ENCODE data around the gene DDX10.

Gene DDX10

DNA sequence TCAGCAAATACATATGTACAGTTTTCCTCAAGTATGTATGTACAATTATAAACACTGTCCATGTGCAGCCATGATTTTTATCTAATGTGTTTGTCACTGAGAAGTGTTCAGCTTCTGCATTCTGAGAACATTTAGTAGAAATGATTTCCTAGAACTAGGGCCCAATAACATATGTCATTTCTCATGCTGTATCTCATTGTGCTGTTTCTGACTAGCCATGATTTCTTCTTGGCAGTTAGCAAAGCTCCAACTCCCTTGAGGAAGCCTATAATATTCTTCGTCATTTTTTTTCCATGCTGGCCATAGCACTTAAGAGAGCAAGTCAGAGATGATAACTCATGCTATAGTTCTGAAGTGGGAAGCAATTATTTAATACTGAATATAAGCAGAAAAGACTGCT, 187.8 kb downstream of the DDX10 start:
- no CpG with 5 or more reads among the region's 1 CpG for WGBS, 2 donors (ENCODE audit: extremely low coverage in 2 of 2, insufficient read length in 2 of 2, insufficient replicate concordance in 1 of 2)
- H3K4me2 ChIP-seq (ENCODE audit: insufficient read depth, low read length, poor library complexity, severe bottlenecking) = no peak overlapping the region
- no peak overlapping the region for H3K18ac ChIP-seq (ENCODE audit: low read length)
- H2AK5ac ChIP-seq (ENCODE audit: low read depth, low read length) = no peak overlapping the region
- H2BK5ac ChIP-seq (ENCODE audit: low read length) = no peak overlapping the region
- no peak overlapping the region for H3K4ac ChIP-seq (ENCODE audit: low read length)
- no peak overlapping the region for H2BK12ac ChIP-seq (ENCODE audit: low read length)
- H3K36me3 ChIP-seq (replicated peaks in 1 of 2; ENCODE audit: control insufficient read depth in 2 of 2, insufficient read depth in 2 of 2, low read length in 2 of 2) = peaks cover 0 to 3% of the 10 kb centered on the region in 2 donors
- no peak overlapping the region for H4K91ac ChIP-seq (ENCODE audit: low read depth, low read length, poor library complexity)
- H3K27ac ChIP-seq (replicated peaks; ENCODE audit: low read length) = no peak overlapping the region
- H3K4me1 ChIP-seq (ENCODE audit: control insufficient read depth in 2 of 2, insufficient read depth in 1 of 2, low read depth in 1 of 2, low read length in 2 of 2) = peaks cover 0 to 8% of the 10 kb centered on the region in 2 donors
- H3K27me3 ChIP-seq (ENCODE audit: control insufficient read depth in 3 of 3, insufficient read depth in 3 of 3, low read depth in 1 of 3, low read length in 3 of 3) = no peaks in the 10 kb centered on the region
- H3K4me3 ChIP-seq (ENCODE audit: low read length in 2 of 2) = no peak overlapping the region
- H2BK15ac ChIP-seq (ENCODE audit: low read length) = no peak overlapping the region
- no peaks in the 10 kb centered on the region for H3K9me3 ChIP-seq (replicated peaks in 1 of 2; ENCODE audit: control insufficient read depth in 2 of 2, insufficient read depth in 1 of 2, low read depth in 1 of 2, low read length in 2 of 2)
- no peak overlapping the region for H3K23ac ChIP-seq (ENCODE audit: low read depth, low read length, poor library complexity)
- H4K8ac ChIP-seq (ENCODE audit: low read depth, low read length) = no peak overlapping the region
- no peak overlapping the region for H3K9ac ChIP-seq (ENCODE audit: low read depth, low read length, poor library complexity)
- no peaks in the 10 kb centered on the region for H3K79me1 ChIP-seq (ENCODE audit: low read depth, low read length)
- no peak overlapping the region for H2AFZ ChIP-seq (ENCODE audit: low read length)
- DNase-seq (ENCODE audit: low spot score) = no peak
- no peak overlapping the region for H2BK120ac ChIP-seq (ENCODE audit: low read depth, low read length)
- no peak overlapping the region for H3K14ac ChIP-seq (ENCODE audit: low read length)

DNA sequence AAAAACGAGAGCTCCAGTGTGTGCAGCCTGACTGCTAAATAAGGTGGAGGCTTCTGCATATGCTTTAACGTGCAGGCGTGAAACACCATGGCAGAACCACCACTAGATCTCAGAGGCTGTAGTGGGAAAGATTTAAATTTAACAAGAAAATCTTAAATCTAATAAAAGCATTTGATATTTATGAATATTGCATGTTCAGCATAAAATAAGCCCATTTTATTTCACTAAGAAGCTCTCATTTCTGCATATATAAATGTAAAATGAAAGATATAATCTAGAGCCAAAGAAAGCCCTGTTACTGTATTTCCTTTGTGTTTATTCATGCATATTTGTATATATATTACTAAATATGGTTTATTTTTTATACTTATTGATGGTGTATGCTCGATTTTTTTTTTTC, 188.3 kb downstream of the DDX10 start:
- H3K4me2 ChIP-seq (ENCODE audit: insufficient read depth, low read length, poor library complexity, severe bottlenecking) = no peak overlapping the region
- WGBS, 2 donors (ENCODE audit: extremely low coverage in 2 of 2, insufficient read length in 2 of 2, insufficient replicate concordance in 1 of 2) = no CpG with 5 or more reads among the region's 4 CpGs
- no peak overlapping the region for H3K18ac ChIP-seq (ENCODE audit: low read length)

DNA sequence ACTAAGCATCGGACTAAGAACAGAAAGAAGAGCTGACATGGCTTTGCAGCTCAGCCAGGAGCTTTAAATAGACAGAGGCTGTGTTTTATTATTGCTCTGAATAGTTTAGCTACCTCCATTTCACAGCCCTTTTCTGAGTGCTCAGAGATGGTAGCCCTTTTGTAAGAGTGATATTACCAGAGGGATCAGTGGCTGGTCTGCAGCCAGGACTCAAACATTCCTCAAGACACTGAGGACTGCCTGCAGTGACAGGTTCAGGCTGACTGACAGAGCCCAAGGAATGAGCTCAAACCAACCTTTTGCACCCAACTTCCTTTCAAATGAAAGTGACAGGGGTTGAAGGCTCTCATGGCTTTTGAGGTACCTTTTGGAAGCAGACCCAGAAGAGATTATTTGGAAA, 189.0 kb downstream of the DDX10 start:
- H3K9me3 ChIP-seq (replicated peaks in 1 of 2; ENCODE audit: control insufficient read depth in 2 of 2, insufficient read depth in 1 of 2, low read depth in 1 of 2, low read length in 2 of 2) = no peaks in the 10 kb centered on the region
- WGBS, 2 donors (ENCODE audit: extremely low coverage in 2 of 2, insufficient read length in 2 of 2, insufficient replicate concordance in 1 of 2) = no CpG with 5 or more reads among the region's 1 CpG
- H2BK120ac ChIP-seq (ENCODE audit: low read depth, low read length) = no peak overlapping the region
- H3K27me3 ChIP-seq (ENCODE audit: control insufficient read depth in 3 of 3, insufficient read depth in 3 of 3, low read depth in 1 of 3, low read length in 3 of 3) = no peaks in the 10 kb centered on the region
- H2BK12ac ChIP-seq (ENCODE audit: low read length) = no peak overlapping the region
- no peak overlapping the region for H3K23ac ChIP-seq (ENCODE audit: low read depth, low read length, poor library complexity)
- H3K27ac ChIP-seq (replicated peaks; ENCODE audit: low read length) = no peak overlapping the region
- DNase-seq (ENCODE audit: low spot score) = peak; percentile 15
- no peak overlapping the region for H2BK5ac ChIP-seq (ENCODE audit: low read length)
- H3K4me3 ChIP-seq (ENCODE audit: low read length in 2 of 2) = no peak overlapping the region
- peaks cover 0 to 3% of the 10 kb centered on the region in 2 donors for H3K36me3 ChIP-seq (replicated peaks in 1 of 2; ENCODE audit: control insufficient read depth in 2 of 2, insufficient read depth in 2 of 2, low read length in 2 of 2)
- H4K91ac ChIP-seq (ENCODE audit: low read depth, low read length, poor library complexity) = no peak overlapping the region
- H4K8ac ChIP-seq (ENCODE audit: low read depth, low read length) = no peak overlapping the region
- no peak overlapping the region for H3K4me2 ChIP-seq (ENCODE audit: insufficient read depth, low read length, poor library complexity, severe bottlenecking)
- H3K4ac ChIP-seq (ENCODE audit: low read length) = no peak overlapping the region
- peaks cover 0 to 8% of the 10 kb centered on the region in 2 donors for H3K4me1 ChIP-seq (ENCODE audit: control insufficient read depth in 2 of 2, insufficient read depth in 1 of 2, low read depth in 1 of 2, low read length in 2 of 2)
- H3K79me1 ChIP-seq (ENCODE audit: low read depth, low read length) = no peaks in the 10 kb centered on the region
- H2AFZ ChIP-seq (ENCODE audit: low read length) = peak overlapping the region; percentile 30
- H3K9ac ChIP-seq (ENCODE audit: low read depth, low read length, poor library complexity) = no peak overlapping the region
- H3K14ac ChIP-seq (ENCODE audit: low read length) = no peak overlapping the region
- no peak overlapping the region for H2AK5ac ChIP-seq (ENCODE audit: low read depth, low read length)
- H2BK15ac ChIP-seq (ENCODE audit: low read length) = no peak overlapping the region
- H3K18ac ChIP-seq (ENCODE audit: low read length) = no peak overlapping the region

More for the DNA sequence above, 188.3 kb downstream of the DDX10 start:
- Histone ChIP-seq H3K14ac (ENCODE audit: low read length) (no peak overlapping the region), H3K4me3 (ENCODE audit: low read length in 2 of 2) (no peak overlapping the region), H4K8ac (ENCODE audit: low read depth, low read length) (no peak overlapping the region), H3K9ac (ENCODE audit: low read depth, low read length, poor library complexity) (no peak overlapping the region), H3K23ac (ENCODE audit: low read depth, low read length, poor library complexity) (no peak overlapping the region), H3K79me1 (ENCODE audit: low read depth, low read length) (no peaks in the 10 kb centered on the region), H3K27me3 (ENCODE audit: control insufficient read depth in 3 of 3, insufficient read depth in 3 of 3, low read depth in 1 of 3, low read length in 3 of 3) (no peaks in the 10 kb centered on the region), H2AK5ac (ENCODE audit: low read depth, low read length) (no peak overlapping the region), H2BK15ac (ENCODE audit: low read length) (no peak overlapping the region), H3K27ac (replicated peaks; ENCODE audit: low read length) (no peak overlapping the region), H3K4me1 (ENCODE audit: control insufficient read depth in 2 of 2, insufficient read depth in 1 of 2, low read depth in 1 of 2, low read length in 2 of 2) (peaks cover 0 to 8% of the 10 kb centered on the region in 2 donors), H4K91ac (ENCODE audit: low read depth, low read length, poor library complexity) (no peak overlapping the region), H2AFZ (ENCODE audit: low read length) (no peak overlapping the region), H2BK5ac (ENCODE audit: low read length) (no peak overlapping the region), H2BK12ac (ENCODE audit: low read length) (no peak overlapping the region), H2BK120ac (ENCODE audit: low read depth, low read length) (no peak overlapping the region), H3K4ac (ENCODE audit: low read length) (no peak overlapping the region), H3K36me3 (replicated peaks in 1 of 2; ENCODE audit: control insufficient read depth in 2 of 2, insufficient read depth in 2 of 2, low read length in 2 of 2) (peaks cover 0 to 3% of the 10 kb centered on the region in 2 donors), H3K9me3 (replicated peaks in 1 of 2; ENCODE audit: control insufficient read depth in 2 of 2, insufficient read depth in 1 of 2, low read depth in 1 of 2, low read length in 2 of 2) (no peaks in the 10 kb centered on the region)
- DNase-seq (ENCODE audit: low spot score) = no peak

DNA sequence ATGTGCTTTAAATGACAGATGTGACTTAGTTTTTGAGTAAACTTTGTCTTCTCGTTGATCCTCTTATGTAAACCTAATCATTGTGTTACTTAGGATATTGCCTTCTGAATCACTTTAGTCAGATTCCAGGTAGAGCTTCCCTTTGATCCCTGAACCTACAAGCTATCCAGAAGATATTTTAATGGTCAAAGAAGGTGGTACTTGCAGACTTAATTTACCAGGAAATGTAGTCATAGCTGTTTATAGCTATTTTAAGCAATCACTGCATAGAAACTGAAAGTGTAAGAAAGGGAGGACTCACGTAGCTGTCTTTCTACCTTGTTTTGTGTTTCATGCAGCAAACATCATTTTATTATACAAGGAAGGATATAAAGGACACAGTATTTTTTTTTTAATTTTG, 189.5 kb downstream of the DDX10 start:
- no peak overlapping the region for H2BK5ac ChIP-seq (ENCODE audit: low read length)
- no peaks in the 10 kb centered on the region for H3K79me1 ChIP-seq (ENCODE audit: low read depth, low read length)
- no peak for DNase-seq (ENCODE audit: low spot score)
- H3K4me3 ChIP-seq (ENCODE audit: low read length in 2 of 2) = no peak overlapping the region
- no peak overlapping the region for H2BK12ac ChIP-seq (ENCODE audit: low read length)
- peaks cover 0 to 8% of the 10 kb centered on the region in 2 donors for H3K4me1 ChIP-seq (ENCODE audit: control insufficient read depth in 2 of 2, insufficient read depth in 1 of 2, low read depth in 1 of 2, low read length in 2 of 2)
- no peak overlapping the region for H2AK5ac ChIP-seq (ENCODE audit: low read depth, low read length)
- H3K18ac ChIP-seq (ENCODE audit: low read length) = no peak overlapping the region
- H3K27ac ChIP-seq (replicated peaks; ENCODE audit: low read length) = no peak overlapping the region
- no peak overlapping the region for H3K9ac ChIP-seq (ENCODE audit: low read depth, low read length, poor library complexity)
- no peak overlapping the region for H3K4me2 ChIP-seq (ENCODE audit: insufficient read depth, low read length, poor library complexity, severe bottlenecking)
- no peak overlapping the region for H2BK120ac ChIP-seq (ENCODE audit: low read depth, low read length)
- H3K14ac ChIP-seq (ENCODE audit: low read length) = no peak overlapping the region
- H4K91ac ChIP-seq (ENCODE audit: low read depth, low read length, poor library complexity) = no peak overlapping the region
- no peak overlapping the region for H4K8ac ChIP-seq (ENCODE audit: low read depth, low read length)
- WGBS, 2 donors (ENCODE audit: extremely low coverage in 2 of 2, insufficient read length in 2 of 2, insufficient replicate concordance in 1 of 2) = no CpG with 5 or more reads among the region's 2 CpGs
- H3K36me3 ChIP-seq (replicated peaks in 1 of 2; ENCODE audit: control insufficient read depth in 2 of 2, insufficient read depth in 2 of 2, low read length in 2 of 2) = peaks cover 0 to 3% of the 10 kb centered on the region in 2 donors
- no peaks in the 10 kb centered on the region for H3K9me3 ChIP-seq (replicated peaks in 1 of 2; ENCODE audit: control insufficient read depth in 2 of 2, insufficient read depth in 1 of 2, low read depth in 1 of 2, low read length in 2 of 2)
- no peak overlapping the region for H2BK15ac ChIP-seq (ENCODE audit: low read length)
- H2AFZ ChIP-seq (ENCODE audit: low read length) = no peak overlapping the region
- H3K4ac ChIP-seq (ENCODE audit: low read length) = no peak overlapping the region
- H3K23ac ChIP-seq (ENCODE audit: low read depth, low read length, poor library complexity) = no peak overlapping the region
- no peaks in the 10 kb centered on the region for H3K27me3 ChIP-seq (ENCODE audit: control insufficient read depth in 3 of 3, insufficient read depth in 3 of 3, low read depth in 1 of 3, low read length in 3 of 3)

Data from neuronal stem cell (in vitro differentiated cells).